Osteoblast (primary cell): ENCODE results near the gene KRTAP10-7. TPM values are rescaled to one million over a fixed set of nuclear protein-coding genes. Genes with fewer than 3 reads are reported as not detected.

Experiments
- DNase-seq: peaks from one replicate; pipeline ENCODE4 v3.0.0; 2011; ENCODE audit warnings: low spot score, mixed read lengths; ENCODE audit not compliant: insufficient read length; ENCODE audit errors: missing footprints
- H2AFZ ChIP-seq: 2 replicates; pipeline ENCODE4 v1.6.0; 2011; ENCODE audit warnings: mild to moderate bottlenecking, low read length
- H3K27ac ChIP-seq: 2 replicates; pipeline ENCODE4 v1.5.1; 2011; ENCODE audit warnings: mild to moderate bottlenecking, low read depth, low read length, moderate library complexity
- H3K27me3 ChIP-seq: 2 replicates; pipeline ENCODE4 v1.6.0; 2012; ENCODE audit warnings: mild to moderate bottlenecking, control low read depth, inconsistent platforms, low read length, moderate library complexity; ENCODE audit not compliant: insufficient read depth
- H3K36me3 ChIP-seq: 2 replicates; pipeline ENCODE4 v1.5.1; 2011; ENCODE audit warnings: mild to moderate bottlenecking, low read length, control low read depth, moderate library complexity; ENCODE audit not compliant: insufficient read depth
- H3K4me1 ChIP-seq: 2 replicates; pipeline ENCODE4 v1.5.1; 2011; ENCODE audit warnings: mild to moderate bottlenecking, low read length, control low read depth, moderate library complexity; ENCODE audit not compliant: insufficient read depth
- H3K4me2 ChIP-seq: 2 replicates; pipeline ENCODE4 v1.6.0; 2011; ENCODE audit warnings: mild to moderate bottlenecking, low read length; ENCODE audit not compliant: insufficient read depth
- H3K4me3 ChIP-seq: fragments of 200-600 bp; sonication (generic); 3 replicates; pipeline ENCODE4 v1.5.1; 2012; ENCODE audit warnings: mild to moderate bottlenecking, low read length, inconsistent platforms; ENCODE audit not compliant: insufficient read depth
- H3K79me2 ChIP-seq: 2 replicates; pipeline ENCODE4 v1.6.0; 2012; ENCODE audit warnings: mild to moderate bottlenecking, low read length, control low read depth, inconsistent platforms; ENCODE audit not compliant: insufficient read depth
- H3K9me3 ChIP-seq: 2 replicates; pipeline ENCODE4 v1.5.1; 2011; ENCODE audit warnings: low read depth, low read length, control low read depth
- H4K20me1 ChIP-seq: 2 replicates; pipeline ENCODE4 v1.6.0; 2012; ENCODE audit warnings: mild to moderate bottlenecking, low read length, control low read depth; ENCODE audit not compliant: insufficient read depth
- total RNA-seq: library from RNA; depleted of rRNA; stranded (reverse); fragments of >200 nt; gene quantifications from 2 replicates; pipeline ENCODE4 v1.2.3, GENCODE V29; 2012
- TF ChIP-seq, protein P1 (sequence below): IDR thresholded peaks from 2 replicates; pipeline ENCODE4 v1.5.1; 2011; ENCODE audit warnings: mild to moderate bottlenecking, low read depth, low read length, moderate library complexity; ENCODE audit errors: extremely low read depth

Gene KRTAP10-7
- total RNA-seq, 1 donor, result not detected

- H3K27me3 ChIP-seq, result no peaks in the 10 kb centered on the region
- no peaks in the 10 kb centered on the region for H3K9me3 ChIP-seq
- no peaks in the 10 kb centered on the region for H3K79me2 ChIP-seq
- H2AFZ ChIP-seq, result no peak overlapping the region
- H3K27ac ChIP-seq, result no peak overlapping the region
- no peak overlapping the region for H3K4me3 ChIP-seq
- H4K20me1 ChIP-seq, result no peaks in the 10 kb centered on the region
- H3K36me3 ChIP-seq, result no peaks in the 10 kb centered on the region
- no peaks in the 10 kb centered on the region for H3K4me1 ChIP-seq
- no peak for DNase-seq
- TF ChIP-seq, protein P1, sequence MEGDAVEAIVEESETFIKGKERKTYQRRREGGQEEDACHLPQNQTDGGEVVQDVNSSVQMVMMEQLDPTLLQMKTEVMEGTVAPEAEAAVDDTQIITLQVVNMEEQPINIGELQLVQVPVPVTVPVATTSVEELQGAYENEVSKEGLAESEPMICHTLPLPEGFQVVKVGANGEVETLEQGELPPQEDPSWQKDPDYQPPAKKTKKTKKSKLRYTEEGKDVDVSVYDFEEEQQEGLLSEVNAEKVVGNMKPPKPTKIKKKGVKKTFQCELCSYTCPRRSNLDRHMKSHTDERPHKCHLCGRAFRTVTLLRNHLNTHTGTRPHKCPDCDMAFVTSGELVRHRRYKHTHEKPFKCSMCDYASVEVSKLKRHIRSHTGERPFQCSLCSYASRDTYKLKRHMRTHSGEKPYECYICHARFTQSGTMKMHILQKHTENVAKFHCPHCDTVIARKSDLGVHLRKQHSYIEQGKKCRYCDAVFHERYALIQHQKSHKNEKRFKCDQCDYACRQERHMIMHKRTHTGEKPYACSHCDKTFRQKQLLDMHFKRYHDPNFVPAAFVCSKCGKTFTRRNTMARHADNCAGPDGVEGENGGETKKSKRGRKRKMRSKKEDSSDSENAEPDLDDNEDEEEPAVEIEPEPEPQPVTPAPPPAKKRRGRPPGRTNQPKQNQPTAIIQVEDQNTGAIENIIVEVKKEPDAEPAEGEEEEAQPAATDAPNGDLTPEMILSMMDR, result no peak
- H3K4me2 ChIP-seq, result no peak overlapping the region
These were observed 28.5 kb downstream of the KRTAP10-7 start for GRCh38 chr21:44628707-44629391.

GRCh38 chr21:44630440-44630839 is 30.0 kb downstream of the KRTAP10-7 start:
- Histone ChIP-seq H3K9me3 (no peaks in the 10 kb centered on the region), H4K20me1 (no peaks in the 10 kb centered on the region), H3K36me3 (no peaks in the 10 kb centered on the region), H3K4me2 (no peak overlapping the region), H3K79me2 (no peaks in the 10 kb centered on the region), H3K4me1 (no peaks in the 10 kb centered on the region), H2AFZ (no peak overlapping the region), H3K27me3 (no peaks in the 10 kb centered on the region), H3K27ac (no peak overlapping the region), H3K4me3 (no peak overlapping the region)
- DNase-seq, result no peak
- TF ChIP-seq, protein P1, result no peak

GRCh38 chr21:44632067-44632466 is 31.7 kb downstream of the KRTAP10-7 start:
- no peaks in the 10 kb centered on the region for H3K79me2 ChIP-seq
- no peaks in the 10 kb centered on the region for H3K9me3 ChIP-seq
- TF ChIP-seq, protein P1, result no peak
- H2AFZ ChIP-seq, result no peak overlapping the region
- no peaks in the 10 kb centered on the region for H3K4me1 ChIP-seq
- H3K36me3 ChIP-seq, result no peaks in the 10 kb centered on the region
- no peak for DNase-seq
- H3K4me2 ChIP-seq, result no peak overlapping the region
- no peaks in the 10 kb centered on the region for H4K20me1 ChIP-seq
- H3K4me3 ChIP-seq, result no peak overlapping the region
- no peak overlapping the region for H3K27ac ChIP-seq
- H3K27me3 ChIP-seq, result no peaks in the 10 kb centered on the region

- no peak overlapping the region for H3K27ac ChIP-seq
- no peaks in the 10 kb centered on the region for H3K27me3 ChIP-seq
- no peaks in the 10 kb centered on the region for H4K20me1 ChIP-seq
- H3K4me3 ChIP-seq, result no peak overlapping the region
- no peaks in the 10 kb centered on the region for H3K36me3 ChIP-seq
- H3K4me1 ChIP-seq, result no peaks in the 10 kb centered on the region
- TF ChIP-seq, protein P1, result no peak
- H2AFZ ChIP-seq, result no peak overlapping the region
- no peaks in the 10 kb centered on the region for H3K79me2 ChIP-seq
- no peak for DNase-seq
- H3K9me3 ChIP-seq, result no peaks in the 10 kb centered on the region
- H3K4me2 ChIP-seq, result no peak overlapping the region
These were observed 36.0 kb downstream of the KRTAP10-7 start for GRCh38 chr21:44636209-44637017.
